Lower leg skin (tissue), 3 donors: ENCODE data around the gene MINK1.

Experiments
- POLR2A ChIP-seq, 2 donors: fragments of 450-650 bp; IDR thresholded peaks; one replicate each; pipeline ENCODE4 v1.6.1; 2016 to 2017; ENCODE audit warnings: antibody characterized with exemption in 2 of 2, mild to moderate bottlenecking in 1 of 2, moderate library complexity in 1 of 2
- TF ChIP-seq, protein P1 (sequence below), 3 donors: fragments of 450-650 bp; IDR thresholded peaks; one replicate each; pipeline ENCODE4 v1.5.1; 2016; ENCODE audit warnings: antibody characterized with exemption in 3 of 3, mild to moderate bottlenecking in 3 of 3, moderate library complexity in 2 of 3

GRCh38 chr17:4872786-4873185 is 39.6 kb downstream of the MINK1 start:
- TF ChIP-seq, protein P1, sequence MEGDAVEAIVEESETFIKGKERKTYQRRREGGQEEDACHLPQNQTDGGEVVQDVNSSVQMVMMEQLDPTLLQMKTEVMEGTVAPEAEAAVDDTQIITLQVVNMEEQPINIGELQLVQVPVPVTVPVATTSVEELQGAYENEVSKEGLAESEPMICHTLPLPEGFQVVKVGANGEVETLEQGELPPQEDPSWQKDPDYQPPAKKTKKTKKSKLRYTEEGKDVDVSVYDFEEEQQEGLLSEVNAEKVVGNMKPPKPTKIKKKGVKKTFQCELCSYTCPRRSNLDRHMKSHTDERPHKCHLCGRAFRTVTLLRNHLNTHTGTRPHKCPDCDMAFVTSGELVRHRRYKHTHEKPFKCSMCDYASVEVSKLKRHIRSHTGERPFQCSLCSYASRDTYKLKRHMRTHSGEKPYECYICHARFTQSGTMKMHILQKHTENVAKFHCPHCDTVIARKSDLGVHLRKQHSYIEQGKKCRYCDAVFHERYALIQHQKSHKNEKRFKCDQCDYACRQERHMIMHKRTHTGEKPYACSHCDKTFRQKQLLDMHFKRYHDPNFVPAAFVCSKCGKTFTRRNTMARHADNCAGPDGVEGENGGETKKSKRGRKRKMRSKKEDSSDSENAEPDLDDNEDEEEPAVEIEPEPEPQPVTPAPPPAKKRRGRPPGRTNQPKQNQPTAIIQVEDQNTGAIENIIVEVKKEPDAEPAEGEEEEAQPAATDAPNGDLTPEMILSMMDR (IDR thresholded peaks at IDR 0.05): no peak
- no peak for TF ChIP-seq POLR2A (IDR thresholded peaks at IDR 0.05)
